ENCODE measurements around the gene FGF1. TPM values are rescaled to one million over a fixed set of nuclear protein-coding genes. Genes with fewer than 3 reads are reported as not detected.

FGF1 gene
- total RNA-seq, 1 experiment from 2014 or later: 3.2 TPM

DNA sequence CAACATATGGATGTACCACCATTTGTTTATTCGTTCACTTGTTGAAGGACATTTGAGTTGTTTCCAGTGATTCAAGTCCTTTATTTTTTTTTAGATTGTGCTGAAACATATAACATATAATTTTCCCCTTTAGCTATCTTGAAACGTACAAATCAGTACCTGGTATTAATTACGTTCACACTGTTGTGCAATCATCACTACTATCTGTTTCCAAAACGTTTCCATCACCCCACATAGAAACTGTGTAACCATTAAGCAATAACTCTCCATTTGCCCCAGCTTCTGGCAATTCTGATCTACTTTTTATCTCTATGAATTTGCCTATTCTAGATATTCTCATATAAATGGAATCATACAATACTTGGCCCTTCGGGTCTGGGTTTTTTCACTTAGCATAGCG lies 116.0 kb downstream of the FGF1 start:
- Histone ChIP-seq H4K91ac (ENCODE audit: insufficient read length, low read depth, low read length) (no peak overlapping the region), H3T11ph (ENCODE audit: low read length) (no peak overlapping the region), H2AFZ (ENCODE audit: low read length) (no peak overlapping the region), H3K4ac (ENCODE audit: low read depth, low read length) (no peak overlapping the region), H4K5ac (ENCODE audit: insufficient read length, low read depth, low read length) (no peak overlapping the region), H4K8ac (replicated peaks; ENCODE audit: insufficient read length, low read depth, low read length) (no peak overlapping the region), H3K18ac (ENCODE audit: insufficient read length, low read depth, low read length) (no peak overlapping the region), H3K23me2 (ENCODE audit: insufficient read length, low read depth, low read length, poor library complexity, severe bottlenecking) (no peaks in the 10 kb centered on the region), H3K14ac (ENCODE audit: insufficient read depth, low read length) (no peak overlapping the region), H3K23ac (ENCODE audit: insufficient read length, low read depth, low read length) (no peak overlapping the region), H2BK20ac (ENCODE audit: low read depth, low read length, poor library complexity, severe bottlenecking) (no peak overlapping the region), H3K9me3 (ENCODE audit: control insufficient read depth, low read depth, low read length) (no peaks in the 10 kb centered on the region), H3K4me2 (ENCODE audit: insufficient read depth, insufficient read length, low read length) (no peak overlapping the region), H3K4me1 (ENCODE audit: insufficient read depth, low read length) (no peaks in the 10 kb centered on the region; the same call in 1 of the 2 replicates), H2BK15ac (ENCODE audit: low read depth, low read length) (no peak overlapping the region), H3K27ac (ENCODE audit: insufficient read length, low read depth, low read length) (no peak overlapping the region), H3K56ac (ENCODE audit: insufficient read length, low read depth, low read length) (no peak overlapping the region), H3K27me3 (ENCODE audit: insufficient read depth, low read length) (no peaks in the 10 kb centered on the region; the same call in 1 of the 2 replicates), H2AK5ac (ENCODE audit: insufficient read length, low read length) (no peak overlapping the region), H2BK12ac (ENCODE audit: insufficient read length, low read depth, low read length) (no peak overlapping the region), H3K79me1 (ENCODE audit: insufficient read depth, low read depth, low read length, poor library complexity, severe bottlenecking) (no peaks in the 10 kb centered on the region), H2BK5ac (ENCODE audit: insufficient read length, low read length) (no peak overlapping the region), H3K79me2 (ENCODE audit: insufficient read depth, low read length) (no peaks in the 10 kb centered on the region), H3K9ac (ENCODE audit: extremely low read depth, insufficient read length, low read length) (no peak overlapping the region), H4K20me1 (ENCODE audit: control insufficient read depth, insufficient read depth, insufficient read length) (no peaks in the 10 kb centered on the region), H2BK120ac (ENCODE audit: low read depth, low read length, poor library complexity, severe bottlenecking) (no peak overlapping the region)
- DNase-seq: no peak
- H3K36me3 Mint-ChIP-seq (ENCODE audit: insufficient read depth in 1 of 3, low read depth in 3 of 3): no peaks in the 10 kb centered on the region
- no peak for TF ChIP-seq CTCF (conservative IDR thresholded peaks at IDR 0.05)
- peaks cover 9 to 10% of the 10 kb centered on the region in 2 experiments; a peak in 3 of 4 replicates for H3K4me1 Mint-ChIP-seq
- no peak overlapping the region for H3K4me3 Mint-ChIP-seq
- WGBS (ENCODE audit: extremely low coverage, insufficient read length, low lambda C conversion rate): no CpG with 5 or more reads among the region's 6 CpGs
- H3K9me3 Mint-ChIP-seq: no peaks in the 10 kb centered on the region
- H3K27ac Mint-ChIP-seq: no peak overlapping the region
- no peaks in the 10 kb centered on the region for H3K27me3 Mint-ChIP-seq (ENCODE audit: low read depth)
